ENCODE results near the gene PRDX1. TPM values are rescaled to one million over a fixed set of nuclear protein-coding genes. Genes with fewer than 3 reads are reported as not detected.

PRDX1 gene
- polyA plus RNA-seq, 3 donors, result 116 to 362 (median 294) TPM

- intact Hi-C loops (cut with micrococcal nuclease), result no loop called here
- no peak overlapping the region for H2AFZ ChIP-seq (ENCODE audit: insufficient read depth, low read depth, low read length, poor library complexity, severe bottlenecking)
- no peaks in the 10 kb centered on the region for H3K36me3 ChIP-seq (replicated peaks in 1 of 2; ENCODE audit: control insufficient read depth in 1 of 2, insufficient read depth in 2 of 2, low read length in 2 of 2)
- Mint-ChIP-seq H3K27ac (peak overlapping the region in 1 of 7 donors; percentile 50), H3K9me3 (peaks cover 0 to 2% (median 0%) of the 10 kb centered on the region in 7 donors), H3K4me3 (no peak overlapping the region), H3K4me1 (peaks cover 5% of the 10 kb centered on the region), H3K27me3 (ENCODE audit: low read depth in 3 of 3) (peaks cover 0 to 3% (median 0%) of the 10 kb centered on the region in 3 donors), H3K36me3 (peaks cover 0 to 6% of the 10 kb centered on the region in 2 donors)
- no peak overlapping the region for H3K4me2 ChIP-seq (replicated peaks; ENCODE audit: extremely low read depth, low read length, poor library complexity, severe bottlenecking)
- H3K4me3 ChIP-seq (replicated peaks in 1 of 3; ENCODE audit: low read depth in 2 of 3, low read length in 3 of 3), result no peak overlapping the region
- H3K9me3 ChIP-seq (replicated peaks in 1 of 2; ENCODE audit: control insufficient read depth in 1 of 2, insufficient read depth in 1 of 2, low read length in 2 of 2), result no peaks in the 10 kb centered on the region
- TF ChIP-seq CTCF (IDR thresholded peaks at IDR 0.05), result no peak
- DNase-seq, result no peak
- no peaks in the 10 kb centered on the region for H3K27me3 ChIP-seq (ENCODE audit: control insufficient read depth in 2 of 2, insufficient read depth in 2 of 2, low read length in 2 of 2)
- H4K20me1 ChIP-seq (ENCODE audit: insufficient read depth, low read length), result no peaks in the 10 kb centered on the region
- peaks cover 23 to 28% of the 10 kb centered on the region in 2 donors for H3K4me1 ChIP-seq (ENCODE audit: control insufficient read depth in 1 of 2, insufficient read depth in 2 of 2, low read length in 2 of 2)
- H3K27ac ChIP-seq (ENCODE audit: low read depth in 1 of 2, low read length in 2 of 2), result no peak overlapping the region
- H3K79me2 ChIP-seq (ENCODE audit: insufficient read depth, low read length), result peaks cover 7% of the 10 kb centered on the region
- 100% methylated on average over 3 of the region's 10 CpGs for WGBS (ENCODE audit: insufficient coverage)
- no peak overlapping the region for H3K9ac ChIP-seq (ENCODE audit: insufficient read depth, low read length, poor library complexity, severe bottlenecking)
These were observed 32.9 kb downstream of the PRDX1 start for GRCh38 chr1:45488666-45489377.

GRCh38 chr1:45485949-45486348 is 35.7 kb downstream of the PRDX1 start:
- Histone ChIP-seq H3K4me1 (ENCODE audit: control insufficient read depth in 1 of 2, insufficient read depth in 2 of 2, low read length in 2 of 2) (peaks cover 15 to 22% of the 10 kb centered on the region in 2 donors), H3K9ac (ENCODE audit: insufficient read depth, low read length, poor library complexity, severe bottlenecking) (no peak overlapping the region), H3K4me2 (replicated peaks; ENCODE audit: extremely low read depth, low read length, poor library complexity, severe bottlenecking) (no peak overlapping the region), H3K27ac (ENCODE audit: low read depth in 1 of 2, low read length in 2 of 2) (no peak overlapping the region), H3K27me3 (ENCODE audit: control insufficient read depth in 2 of 2, insufficient read depth in 2 of 2, low read length in 2 of 2) (no peaks in the 10 kb centered on the region), H4K20me1 (ENCODE audit: insufficient read depth, low read length) (no peaks in the 10 kb centered on the region), H3K79me2 (ENCODE audit: insufficient read depth, low read length) (peaks cover 10% of the 10 kb centered on the region), H2AFZ (ENCODE audit: insufficient read depth, low read depth, low read length, poor library complexity, severe bottlenecking) (no peak overlapping the region), H3K36me3 (replicated peaks in 1 of 2; ENCODE audit: control insufficient read depth in 1 of 2, insufficient read depth in 2 of 2, low read length in 2 of 2) (no peaks in the 10 kb centered on the region), H3K4me3 (replicated peaks in 1 of 3; ENCODE audit: low read depth in 2 of 3, low read length in 3 of 3) (no peak overlapping the region), H3K9me3 (replicated peaks in 1 of 2; ENCODE audit: control insufficient read depth in 1 of 2, insufficient read depth in 1 of 2, low read length in 2 of 2) (no peaks in the 10 kb centered on the region)
- H3K36me3 Mint-ChIP-seq, result peaks cover 0 to 6% of the 10 kb centered on the region in 2 donors
- H3K27me3 Mint-ChIP-seq (ENCODE audit: low read depth in 3 of 3), result peaks cover 0 to 3% (median 0%) of the 10 kb centered on the region in 3 donors
- intact Hi-C loops (cut with micrococcal nuclease), result no loop called here
- peaks cover 7% of the 10 kb centered on the region for H3K4me1 Mint-ChIP-seq
- no peak overlapping the region for H3K27ac Mint-ChIP-seq
- H3K9me3 Mint-ChIP-seq, result peaks cover 0 to 3% (median 0%) of the 10 kb centered on the region in 7 donors
- TF ChIP-seq CTCF (IDR thresholded peaks at IDR 0.05), result no peak
- DNase-seq, result no peak
- H3K4me3 Mint-ChIP-seq, result no peak overlapping the region
